ENCODE data around the gene IL4.

IL4 gene

GRCh38 chr5:132704875-132705274 lies 31.1 kb downstream of the IL4 start:
- DNase-seq = peak; percentile 30

DNA sequence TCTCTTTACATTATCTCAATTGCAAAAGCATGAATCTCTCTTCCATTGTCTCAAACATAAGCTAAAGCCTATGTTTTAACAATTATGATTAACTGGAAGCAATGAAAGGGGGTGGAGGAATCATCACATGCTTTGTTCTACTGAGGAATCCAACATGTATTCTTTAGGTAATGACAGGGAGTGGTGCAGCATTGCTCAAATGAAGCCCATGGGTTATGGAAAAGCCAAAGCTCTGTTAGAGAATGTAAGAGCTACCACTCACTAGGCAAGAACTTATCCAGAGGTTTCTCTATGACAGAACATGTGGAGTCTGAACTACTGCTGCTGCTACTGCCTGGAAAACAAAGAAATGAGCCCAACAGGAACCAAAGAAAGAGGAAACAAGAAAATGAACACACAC lies 34.9 kb downstream of the IL4 start:
- DNase-seq = no peak

- peak; percentile 6 for DNase-seq
These were observed 40.9 kb downstream of the IL4 start for GRCh38 chr5:132714456-132715307.

- no peak for DNase-seq
These were observed 44.9 kb downstream of the IL4 start for GRCh38 chr5:132718544-132719312.

DNA sequence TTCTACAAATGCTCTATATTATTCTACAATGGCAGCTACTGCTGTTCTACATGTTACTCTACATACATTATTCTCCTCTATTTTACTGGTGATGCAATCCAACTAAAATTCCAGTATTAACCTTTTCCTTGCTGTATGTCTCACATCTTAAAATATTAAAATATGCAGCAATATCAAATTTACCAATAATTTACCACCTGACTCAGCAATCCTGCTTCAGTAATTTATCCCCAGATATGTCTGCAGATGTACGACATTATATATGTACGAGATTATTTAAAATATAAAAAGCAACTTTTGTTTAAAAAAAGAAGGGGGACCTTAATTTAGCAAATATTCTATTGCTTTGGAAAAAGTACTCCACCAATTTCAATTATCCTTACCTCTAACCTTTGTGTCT lies 52.0 kb downstream of the IL4 start:
- no peak for DNase-seq

- no peak for DNase-seq
These were observed 56.1 kb downstream of the IL4 start for GRCh38 chr5:132729896-132730295.

Data from fibroblast of upper back skin (primary cell).